C4-2B (cell line): ENCODE measurements around the gene IKZF4.

ENCODE experiments used
- CTCF ChIP-seq: fragments of 450-650 bp; conservative IDR thresholded peaks from 2 replicates; pipeline ENCODE4 v1.5.1; 2017; ENCODE audit warnings: mild to moderate bottlenecking
- ZFX ChIP-seq: fragments of 450-650 bp; IDR thresholded peaks from 2 replicates; pipeline ENCODE4 v1.6.1; 2017

- no peak for TF ChIP-seq CTCF
- no peak for TF ChIP-seq ZFX
Measured at GRCh38 chr12:55996715-55997534, 23.9 kb upstream of the IKZF4 start, which contains the start of gene SUOX.
